Neural cell (in vitro differentiated cells): ENCODE data around the gene STK32B. TPM values are rescaled to one million over a fixed set of nuclear protein-coding genes. Genes with fewer than 3 reads are reported as not detected.

Source experiments
- H2AFZ ChIP-seq: fragments of 200-600, 300-800 bp; sonication (generic), shearing (Covaris generic); 2 replicates; pipeline ENCODE4 v1.6.0; 2014; ENCODE audit warnings: low read depth, mild to moderate bottlenecking, antibody characterized with exemption, low read length, moderate library complexity
- H3F3A ChIP-seq: fragments of 200-600 bp; shearing (Covaris generic); 2 replicates; pipeline ENCODE4 v1.6.1; 2016; ENCODE audit warnings: mild to moderate bottlenecking, moderate library complexity, mixed read lengths, antibody characterized with exemption, low read length; ENCODE audit not compliant: insufficient read depth, poor library complexity, severe bottlenecking
- H3K27ac ChIP-seq: fragments of 200-600, 300-800 bp; sonication (generic), shearing (Covaris generic); 2 replicates; pipeline ENCODE4 v1.5.1; 2014; ENCODE audit warnings: mild to moderate bottlenecking, low read length, moderate library complexity
- H3K27me3 ChIP-seq: fragments of 300-800, 200-600 bp; sonication (generic), shearing (Covaris generic); 2 replicates; pipeline ENCODE4 v1.6.0; 2014; ENCODE audit warnings: mild to moderate bottlenecking, low read depth, low read length, moderate library complexity; ENCODE audit not compliant: insufficient read depth
- H3K36me3 ChIP-seq: fragments of 300-800, 200-600 bp; sonication (generic), shearing (Covaris generic); 2 replicates; pipeline ENCODE4 v1.5.1; 2014; ENCODE audit warnings: mild to moderate bottlenecking, antibody characterized with exemption, low read length, moderate library complexity; ENCODE audit not compliant: insufficient read depth
- H3K4me2 ChIP-seq: fragments of 300-800, 200-600 bp; sonication (generic), shearing (Covaris generic); 2 replicates; pipeline ENCODE4 v1.6.0; 2014; ENCODE audit warnings: mild to moderate bottlenecking, low read length
- H3K4me3 ChIP-seq: fragments of 300-800, 200-600 bp; sonication (generic), shearing (Covaris generic); 2 replicates; pipeline ENCODE4 v1.5.1; 2014; ENCODE audit warnings: mild to moderate bottlenecking, low read length, moderate library complexity
- H3K79me2 ChIP-seq: fragments of 200-600 bp; shearing (Covaris generic); replicated peaks from 2 replicates; pipeline ENCODE4 v1.6.0; 2014; ENCODE audit warnings: mild to moderate bottlenecking, low read length, moderate library complexity; ENCODE audit not compliant: insufficient read depth
- H3K9ac ChIP-seq: fragments of 300-800, 200-600 bp; sonication (generic), shearing (Covaris generic); 2 replicates; pipeline ENCODE4 v1.6.1; 2016; ENCODE audit warnings: mild to moderate bottlenecking, low read length, mixed read lengths
- H3K9me2 ChIP-seq: fragments of 200-600 bp; shearing (Covaris generic); 2 replicates; pipeline ENCODE4 v1.6.1; 2016; ENCODE audit warnings: mild to moderate bottlenecking, low read length, mixed read lengths; ENCODE audit not compliant: insufficient read depth
- H3K9me3 ChIP-seq: fragments of 200-600, 300-800 bp; sonication (generic), shearing (Covaris generic); 2 replicates; pipeline ENCODE4 v1.6.1; 2016; ENCODE audit warnings: mild to moderate bottlenecking, mixed run types, low read length, moderate library complexity, mixed read lengths
- H4K20me1 ChIP-seq: fragments of 200-600 bp; shearing (Covaris generic); 2 replicates; pipeline ENCODE4 v1.6.1; 2016; ENCODE audit warnings: mild to moderate bottlenecking, mixed run types; ENCODE audit not compliant: insufficient read depth
- EP300 ChIP-seq: fragments of 450-650 bp; conservative IDR thresholded peaks from 2 replicates; pipeline ENCODE4 v1.6.1; 2014; ENCODE audit warnings: antibody characterized with exemption, mild to moderate bottlenecking, moderate library complexity; ENCODE audit not compliant: poor library complexity, severe bottlenecking
- EZH2 ChIP-seq: fragments of 200-600, 300-800 bp; shearing (Covaris generic), sonication (generic); IDR thresholded peaks from 2 replicates; pipeline ENCODE4 v1.6.1; 2014; ENCODE audit warnings: antibody characterized with exemption, low read length, borderline replicate concordance, mild to moderate bottlenecking; ENCODE audit not compliant: insufficient read depth, poor library complexity, severe bottlenecking
- MXI1 ChIP-seq: fragments of 450-650 bp; conservative IDR thresholded peaks from 2 replicates; pipeline ENCODE4 v1.6.1; 2014; ENCODE audit warnings: antibody characterized with exemption, mild to moderate bottlenecking; ENCODE audit not compliant: poor library complexity, severe bottlenecking
- POLR2AphosphoS5 ChIP-seq: IDR thresholded peaks from 2 replicates; pipeline ENCODE4 v1.6.1; 2012
- RAD21 ChIP-seq: fragments of 450-650 bp; conservative IDR thresholded peaks from 2 replicates; pipeline ENCODE4 v1.6.1; 2014; ENCODE audit warnings: antibody characterized with exemption, mild to moderate bottlenecking, moderate library complexity
- SMC3 ChIP-seq: fragments of 450-650 bp; conservative IDR thresholded peaks from 2 replicates; pipeline ENCODE4 v1.6.1; 2014; ENCODE audit warnings: antibody characterized with exemption, mild to moderate bottlenecking, moderate library complexity; ENCODE audit not compliant: poor library complexity
- TAF1 ChIP-seq: IDR thresholded peaks from 2 replicates; pipeline ENCODE4 v1.6.1; 2012; ENCODE audit warnings: low read depth
- polyA plus RNA-seq: library from polyadenylated mRNA; depleted of rRNA; stranded (reverse); fragments of >200 nt; gene quantifications from 2 replicates; pipeline ENCODE4 v1.2.3, GENCODE V29; 2014
- TF ChIP-seq, protein P1 (sequence below): fragments of 450-650 bp; IDR thresholded peaks from 2 replicates; pipeline ENCODE4 v1.5.1; 2014; ENCODE audit warnings: antibody characterized with exemption, mild to moderate bottlenecking, moderate library complexity; ENCODE audit not compliant: poor library complexity, severe bottlenecking
- TF ChIP-seq, protein P2 (sequence below): IDR thresholded peaks from 2 replicates; pipeline ENCODE4 v1.6.1; 2012; ENCODE audit warnings: borderline replicate concordance

The STK32B gene
- polyA plus RNA-seq, 1 donor from 2014 or later = 42.8 TPM

DNA sequence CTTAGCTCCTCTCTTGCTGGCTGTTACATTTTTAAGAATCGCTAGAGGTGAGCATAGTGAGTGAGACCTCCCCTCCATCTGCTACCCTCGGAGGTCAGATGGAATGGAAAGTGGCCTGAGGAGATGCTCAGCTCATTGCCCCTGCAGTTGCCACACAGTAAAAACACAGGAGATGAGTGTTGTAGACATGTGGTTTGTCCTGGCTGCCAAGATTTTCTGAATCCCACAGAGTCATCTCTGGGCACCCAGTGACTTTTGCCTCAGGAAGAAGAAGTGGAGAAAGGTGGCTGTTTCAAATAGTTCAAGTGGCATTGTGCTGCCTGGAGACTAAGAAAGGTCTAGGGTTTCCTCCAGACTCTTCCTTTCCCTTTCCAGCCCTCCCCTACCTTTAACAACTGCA is 271.0 kb downstream of the STK32B start:
- H3K27me3 ChIP-seq = no peaks in the 10 kb centered on the region
- no peak overlapping the region for H3K4me3 ChIP-seq
- H3K9ac ChIP-seq = no peak overlapping the region
- TF ChIP-seq SMC3 = no peak
- TF ChIP-seq, protein P1, sequence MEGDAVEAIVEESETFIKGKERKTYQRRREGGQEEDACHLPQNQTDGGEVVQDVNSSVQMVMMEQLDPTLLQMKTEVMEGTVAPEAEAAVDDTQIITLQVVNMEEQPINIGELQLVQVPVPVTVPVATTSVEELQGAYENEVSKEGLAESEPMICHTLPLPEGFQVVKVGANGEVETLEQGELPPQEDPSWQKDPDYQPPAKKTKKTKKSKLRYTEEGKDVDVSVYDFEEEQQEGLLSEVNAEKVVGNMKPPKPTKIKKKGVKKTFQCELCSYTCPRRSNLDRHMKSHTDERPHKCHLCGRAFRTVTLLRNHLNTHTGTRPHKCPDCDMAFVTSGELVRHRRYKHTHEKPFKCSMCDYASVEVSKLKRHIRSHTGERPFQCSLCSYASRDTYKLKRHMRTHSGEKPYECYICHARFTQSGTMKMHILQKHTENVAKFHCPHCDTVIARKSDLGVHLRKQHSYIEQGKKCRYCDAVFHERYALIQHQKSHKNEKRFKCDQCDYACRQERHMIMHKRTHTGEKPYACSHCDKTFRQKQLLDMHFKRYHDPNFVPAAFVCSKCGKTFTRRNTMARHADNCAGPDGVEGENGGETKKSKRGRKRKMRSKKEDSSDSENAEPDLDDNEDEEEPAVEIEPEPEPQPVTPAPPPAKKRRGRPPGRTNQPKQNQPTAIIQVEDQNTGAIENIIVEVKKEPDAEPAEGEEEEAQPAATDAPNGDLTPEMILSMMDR = no peak
- TF ChIP-seq, protein P2, sequence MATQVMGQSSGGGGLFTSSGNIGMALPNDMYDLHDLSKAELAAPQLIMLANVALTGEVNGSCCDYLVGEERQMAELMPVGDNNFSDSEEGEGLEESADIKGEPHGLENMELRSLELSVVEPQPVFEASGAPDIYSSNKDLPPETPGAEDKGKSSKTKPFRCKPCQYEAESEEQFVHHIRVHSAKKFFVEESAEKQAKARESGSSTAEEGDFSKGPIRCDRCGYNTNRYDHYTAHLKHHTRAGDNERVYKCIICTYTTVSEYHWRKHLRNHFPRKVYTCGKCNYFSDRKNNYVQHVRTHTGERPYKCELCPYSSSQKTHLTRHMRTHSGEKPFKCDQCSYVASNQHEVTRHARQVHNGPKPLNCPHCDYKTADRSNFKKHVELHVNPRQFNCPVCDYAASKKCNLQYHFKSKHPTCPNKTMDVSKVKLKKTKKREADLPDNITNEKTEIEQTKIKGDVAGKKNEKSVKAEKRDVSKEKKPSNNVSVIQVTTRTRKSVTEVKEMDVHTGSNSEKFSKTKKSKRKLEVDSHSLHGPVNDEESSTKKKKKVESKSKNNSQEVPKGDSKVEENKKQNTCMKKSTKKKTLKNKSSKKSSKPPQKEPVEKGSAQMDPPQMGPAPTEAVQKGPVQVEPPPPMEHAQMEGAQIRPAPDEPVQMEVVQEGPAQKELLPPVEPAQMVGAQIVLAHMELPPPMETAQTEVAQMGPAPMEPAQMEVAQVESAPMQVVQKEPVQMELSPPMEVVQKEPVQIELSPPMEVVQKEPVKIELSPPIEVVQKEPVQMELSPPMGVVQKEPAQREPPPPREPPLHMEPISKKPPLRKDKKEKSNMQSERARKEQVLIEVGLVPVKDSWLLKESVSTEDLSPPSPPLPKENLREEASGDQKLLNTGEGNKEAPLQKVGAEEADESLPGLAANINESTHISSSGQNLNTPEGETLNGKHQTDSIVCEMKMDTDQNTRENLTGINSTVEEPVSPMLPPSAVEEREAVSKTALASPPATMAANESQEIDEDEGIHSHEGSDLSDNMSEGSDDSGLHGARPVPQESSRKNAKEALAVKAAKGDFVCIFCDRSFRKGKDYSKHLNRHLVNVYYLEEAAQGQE = no peak
- no peak for TF ChIP-seq EZH2
- TF ChIP-seq MXI1 = no peak
- no peak for TF ChIP-seq POLR2AphosphoS5
- TF ChIP-seq EP300 = no peak
- no peak for TF ChIP-seq TAF1
- no peaks in the 10 kb centered on the region for H3K9me2 ChIP-seq
- H3K4me2 ChIP-seq = no peak overlapping the region
- H3F3A ChIP-seq = no peaks in the 10 kb centered on the region
- no peak overlapping the region for H3K27ac ChIP-seq
- H2AFZ ChIP-seq = no peak overlapping the region
- H3K79me2 ChIP-seq = no peaks in the 10 kb centered on the region
- no peaks in the 10 kb centered on the region for H4K20me1 ChIP-seq
- H3K36me3 ChIP-seq = no peaks in the 10 kb centered on the region
- peaks cover 8% of the 10 kb centered on the region for H3K9me3 ChIP-seq

DNA sequence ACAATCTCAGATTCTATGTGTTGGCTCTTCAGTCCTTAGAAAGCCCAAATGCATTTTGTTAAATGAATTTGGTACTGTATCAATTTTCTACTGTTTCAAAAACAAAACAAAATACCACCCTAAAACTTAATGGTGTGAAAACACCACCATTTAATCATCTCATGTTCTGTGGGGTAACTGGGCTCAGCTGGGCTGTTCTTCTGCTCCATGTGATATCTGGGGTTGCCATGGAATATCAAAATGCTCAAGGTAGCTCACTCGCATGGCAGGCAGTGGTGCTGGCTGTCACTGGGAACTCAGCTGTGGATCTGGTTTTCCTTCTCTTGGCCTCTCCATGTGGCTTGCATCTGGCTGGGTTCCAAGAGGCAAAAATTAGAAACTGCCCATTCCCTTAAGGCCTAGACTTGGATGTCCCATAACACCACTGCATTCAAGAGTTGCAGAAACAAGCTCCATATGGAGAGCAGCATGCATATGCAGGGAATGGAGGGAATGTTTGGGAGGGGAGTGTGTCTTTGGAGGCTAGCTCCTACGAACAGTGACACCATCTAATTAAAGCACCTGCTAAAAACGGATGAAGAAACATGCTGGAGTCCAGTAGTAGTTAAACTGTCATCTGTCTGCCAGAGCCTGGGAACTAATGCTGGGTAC is 279.2 kb downstream of the STK32B start:
- Histone ChIP-seq H3K4me2 (no peak overlapping the region), H4K20me1 (no peaks in the 10 kb centered on the region), H3F3A (no peaks in the 10 kb centered on the region), H3K4me3 (no peak overlapping the region), H3K9me2 (no peaks in the 10 kb centered on the region), H3K79me2 (no peaks in the 10 kb centered on the region), H3K27ac (no peak overlapping the region), H2AFZ (no peak overlapping the region), H3K9ac (no peak overlapping the region), H3K27me3 (no peaks in the 10 kb centered on the region), H3K36me3 (no peaks in the 10 kb centered on the region), H3K9me3 (no peaks in the 10 kb centered on the region)
- TF ChIP-seq EP300 = no peak
- TF ChIP-seq EZH2 = no peak
- no peak for TF ChIP-seq POLR2AphosphoS5
- TF ChIP-seq, protein P2 = no peak
- no peak for TF ChIP-seq TAF1
- TF ChIP-seq MXI1 = no peak
- no peak for TF ChIP-seq SMC3
- TF ChIP-seq, protein P1 = no peak
- TF ChIP-seq RAD21 = no peak
